Measurements from ENCODE around the gene MTRF1L.

DNA sequence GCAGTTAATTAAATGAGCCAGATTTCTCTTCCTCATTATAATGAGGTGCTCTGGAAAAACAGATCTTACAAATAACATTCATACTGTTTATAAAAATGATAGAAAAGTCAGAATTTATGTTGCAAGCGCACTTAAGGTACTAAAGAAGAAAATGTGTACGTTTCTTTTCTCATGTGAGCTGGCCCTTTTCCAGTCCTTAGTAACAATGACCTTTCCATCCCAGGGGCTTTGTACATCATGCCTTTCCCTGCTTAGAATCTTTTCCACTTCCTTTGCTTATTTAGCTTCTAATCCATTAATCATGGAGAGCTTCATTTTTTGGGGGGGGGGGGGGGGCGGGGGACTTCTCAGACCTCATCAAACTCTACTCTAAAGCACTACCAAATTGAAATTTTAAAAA, 24.5 kb downstream of the MTRF1L start:
- TF ChIP-seq EZH2 (IDR thresholded peaks at IDR 0.05; ENCODE audit: borderline replicate concordance) (no peak), CTCF (IDR thresholded peaks at IDR 0.05; ENCODE audit: poor library complexity) (no peak)
